ENCODE measurements around the gene PTPRG. TPM values are rescaled to one million over a fixed set of nuclear protein-coding genes. Genes with fewer than 3 reads are reported as not detected.

Gene PTPRG
- total and polyA plus RNA-seq, 10 of the 15 experiments (the other 5 are each of a cell fraction or from before 2014, with no cell fraction given) = 0.29 to 20.7 (median 1.4) TPM

GRCh38 chr3:61668317-61668864 is 107.0 kb downstream of the PTPRG start:
- ATAC-seq (peak; percentile 67), DNase-seq (ENCODE audit: low read depth, low spot score) (no peak), FAIRE-seq (no peak)
- H3K4me1 ChIP-seq (ENCODE audit: control insufficient read depth, insufficient read depth, low read length) = no peaks in the 10 kb centered on the region
- no peaks in the 10 kb centered on the region for H3K36me3 ChIP-seq (ENCODE audit: control insufficient read depth in 2 of 2, insufficient read depth in 2 of 2, low read length in 1 of 2)
- H3K79me2 ChIP-seq (ENCODE audit: control insufficient read depth, insufficient read depth, low read length) = no peaks in the 10 kb centered on the region
- SMC1A ChIA-PET (ENCODE audit: uncharacterized antibody, unreplicated experiment) = interaction anchor here (0.7 to 3.4 kb wide), 26 partner anchors 10 to 520 kb away, joined by 3 to 34 read pairs (median 4); partner anchors contain the start of gene PTPRG
- H3K9ac ChIP-seq (ENCODE audit: control insufficient read depth, insufficient read depth, low read length) = no peak overlapping the region
- POLR2A ChIA-PET = interaction anchor here (0.8 to 1.7 kb wide), 8 partner anchors 11 to 108 kb away, joined by 3 to 5 read pairs (median 3); no protein-coding TSS in a partner anchor
- H4K20me1 ChIP-seq (ENCODE audit: control insufficient read depth, insufficient read depth) = no peaks in the 10 kb centered on the region
- 10% methylated on average over 5 of the region's 5 CpGs for WGBS (ENCODE audit: insufficient coverage, insufficient replicate concordance, low lambda C conversion rate, missing lambda C conversion rate)
- CTCF ChIA-PET = interaction anchor here (0.7 to 3.2 kb wide), 9 partner anchors 8 to 520 kb away, joined by 3 to 21 read pairs (median 4); no protein-coding TSS in a partner anchor
- no peak overlapping the region for H3K4me3 ChIP-seq
- H3K27ac ChIP-seq (ENCODE audit: control insufficient read depth, insufficient read depth) = no peak overlapping the region
- peak; percentile 54; the same call in 1 of the 2 replicates for TF ChIP-seq ZSCAN29 (IDR thresholded peaks at IDR 0.05)
- peak; percentile 77; the same call in 1 of the 2 replicates for TF ChIP-seq MTA2 (IDR thresholded peaks at IDR 0.05; ENCODE audit: low read depth)
- TF ChIP-seq ZNF384 (IDR thresholded peaks at IDR 0.05; ENCODE audit: borderline replicate concordance, low read depth, low read length) = peak; percentile 72; the same call in 1 of the 2 replicates
- TF ChIP-seq TAF1 (IDR thresholded peaks at IDR 0.05; ENCODE audit: borderline replicate concordance, low read depth, low read length) = no peak
- TF ChIP-seq YY1 (IDR thresholded peaks at IDR 0.05; ENCODE audit: low read depth, low read length) = 0 out of 2 replicates have a peak, but pooled peaks have one; percentile 20
- TF ChIP-seq, protein P1, sequence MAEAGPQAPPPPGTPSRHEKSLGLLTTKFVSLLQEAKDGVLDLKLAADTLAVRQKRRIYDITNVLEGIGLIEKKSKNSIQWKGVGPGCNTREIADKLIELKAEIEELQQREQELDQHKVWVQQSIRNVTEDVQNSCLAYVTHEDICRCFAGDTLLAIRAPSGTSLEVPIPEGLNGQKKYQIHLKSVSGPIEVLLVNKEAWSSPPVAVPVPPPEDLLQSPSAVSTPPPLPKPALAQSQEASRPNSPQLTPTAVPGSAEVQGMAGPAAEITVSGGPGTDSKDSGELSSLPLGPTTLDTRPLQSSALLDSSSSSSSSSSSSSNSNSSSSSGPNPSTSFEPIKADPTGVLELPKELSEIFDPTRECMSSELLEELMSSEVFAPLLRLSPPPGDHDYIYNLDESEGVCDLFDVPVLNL (IDR thresholded peaks at IDR 0.05; ENCODE audit: low read depth, low read length) = no peak
- peak; percentile 27 for TF ChIP-seq MEF2B (IDR thresholded peaks at IDR 0.05; ENCODE audit: partially characterized antibody, poor library complexity, severe bottlenecking)
- TF ChIP-seq ATF7 (IDR thresholded peaks at IDR 0.05; ENCODE audit: low read depth) = peak; percentile 53
- H2AFZ ChIP-seq (ENCODE audit: control insufficient read depth, low read depth, low read length) = no peak overlapping the region
- no peaks in the 10 kb centered on the region for H3K9me3 ChIP-seq (replicated peaks; ENCODE audit: control insufficient read depth, insufficient read depth, low read length)
- intact Hi-C loops (cut with micrococcal nuclease; ENCODE audit: unreplicated experiment) (no loop called here), in situ Hi-C loops (cut with MboI) (no loop called here)
- BruUV-seq (replicated peaks) = no TSS peak
- H3K4me2 ChIP-seq (ENCODE audit: control insufficient read depth, insufficient read depth) = no peak overlapping the region
- RAD21 ChIA-PET (ENCODE audit: unreplicated experiment) = interaction anchor here (0.9 to 5.9 kb wide), 16 partner anchors 14 to 222 kb away, joined by 3 to 30 read pairs (median 4); no protein-coding TSS in a partner anchor
- no peaks in the 10 kb centered on the region for H3K27me3 ChIP-seq (replicated peaks in 1 of 2; ENCODE audit: control insufficient read depth in 2 of 2, insufficient read depth in 2 of 2, low read length in 1 of 2)
